Myometrial cell (primary cell): ENCODE data around the gene ANKDD1B. TPM values are rescaled to one million over a fixed set of nuclear protein-coding genes. Genes with fewer than 3 reads are reported as not detected.

Source experiments
- total RNA-seq: library from RNA; depleted of rRNA; stranded (reverse); fragments of >200 nt; gene quantifications from 2 replicates; pipeline ENCODE4 v1.2.3, GENCODE V29; 2015

Gene ANKDD1B
- total RNA-seq: 1.2 TPM in 1 of 2 replicates, not detected in the other

DNA sequence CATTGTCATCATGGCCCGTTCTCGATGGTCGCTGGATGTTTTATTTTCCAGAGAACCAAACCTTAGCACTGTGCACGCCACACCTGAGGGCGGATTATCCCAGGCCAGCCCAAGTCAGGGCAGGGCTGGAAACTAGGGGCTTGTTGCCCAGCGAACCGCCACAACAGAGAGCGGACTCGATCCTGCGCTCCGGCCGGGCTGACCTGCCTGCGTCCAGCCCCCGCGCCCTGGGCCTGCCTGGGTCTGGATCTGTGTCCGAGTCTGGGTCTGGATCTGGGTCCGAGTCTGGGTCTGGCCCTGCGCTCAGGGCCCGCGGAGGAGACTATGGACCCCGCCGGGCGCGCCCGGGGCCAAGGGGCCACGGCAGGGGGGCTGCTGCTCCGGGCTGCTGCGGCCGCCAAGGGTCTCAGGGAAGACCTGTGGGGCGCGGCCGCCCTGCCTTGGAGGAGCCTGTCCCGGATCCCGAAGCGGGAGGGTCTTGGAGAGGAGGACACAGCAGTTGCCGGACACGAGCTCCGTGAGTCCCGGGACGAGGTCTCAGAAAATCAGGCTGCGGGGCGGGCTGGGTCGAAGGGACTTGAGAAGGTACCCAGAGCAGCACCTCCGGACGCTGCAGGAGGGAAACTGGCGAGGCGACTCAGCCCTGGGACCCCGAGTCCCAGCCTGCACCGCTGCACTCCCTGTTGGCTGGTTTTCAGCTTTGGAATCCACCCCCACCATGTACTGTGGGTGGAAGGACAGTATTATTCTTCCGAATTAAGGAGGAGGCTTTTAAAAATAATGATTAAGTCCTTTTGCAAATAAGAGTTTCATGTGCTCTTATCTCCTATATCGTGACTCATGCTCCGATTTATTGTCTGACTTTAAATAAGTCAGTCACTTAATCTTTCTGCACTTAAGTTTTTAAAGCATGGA lies at the start of gene ANKDD1B:
ANKDD1B (plus strand) TSS at position 143 of the 915 bp plus-strand sequence; CDS start at position 325, 182 bp downstream.

DNA sequence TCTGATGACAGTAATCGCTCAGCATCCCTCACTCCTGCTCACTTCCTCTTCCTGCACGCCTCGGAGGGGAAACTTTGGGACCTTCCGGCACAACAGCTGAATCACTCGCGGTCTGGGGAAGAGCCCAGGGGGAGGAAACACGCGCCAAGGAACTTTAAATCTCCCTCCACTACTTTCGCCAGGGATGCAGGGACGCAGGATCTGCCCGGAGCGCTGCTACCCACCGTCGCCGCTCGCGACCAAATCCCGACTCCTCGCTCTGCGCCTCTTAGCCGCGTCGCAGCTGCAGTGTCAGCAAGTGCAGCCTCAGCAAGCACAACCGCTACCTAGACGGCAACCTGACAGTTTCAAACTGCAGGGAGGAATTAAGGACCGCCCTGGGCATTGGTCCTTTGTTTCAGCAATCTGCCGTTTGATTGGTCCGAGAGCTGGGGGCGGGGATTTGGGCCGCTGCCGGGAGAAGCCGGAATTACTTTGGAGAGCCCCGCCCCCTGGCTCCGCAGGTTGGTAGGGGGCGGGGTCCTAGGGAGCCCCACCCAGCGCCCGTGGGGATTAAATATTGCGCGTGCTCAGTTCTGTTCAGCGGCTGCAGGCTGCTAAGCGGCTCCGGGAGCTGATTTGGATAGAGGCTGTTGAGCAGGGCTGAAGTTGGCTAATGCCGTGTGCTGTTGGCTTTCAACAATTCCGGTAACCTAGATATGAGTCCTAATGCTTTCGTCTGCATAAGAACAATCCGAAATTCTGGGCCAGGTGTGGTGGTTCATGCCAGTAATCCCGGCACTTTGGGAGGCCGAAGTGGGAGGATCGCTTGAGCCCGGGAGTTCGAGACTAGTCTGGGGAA lies 106.0 kb downstream of the ANKDD1B start, which contains the start of gene POC5:
POC5 (minus strand) TSS at position 356 of the 841 bp plus-strand sequence. CDS start 4,500 bp downstream, outside the sequence.

Other genes starting within 250 kb of the ANKDD1B start
- gene CERT1, start 99.8 kb upstream of the ANKDD1B start, total RNA-seq: 7.5 and 11.0 TPM in 2 replicates
- 10.4 and 20.7 TPM in 2 replicates for gene POLK, start 99.6 kb upstream of the ANKDD1B start, total RNA-seq
- 7.8 and 10.6 TPM in 2 replicates for gene POC5, start 106.0 kb downstream of the ANKDD1B start, total RNA-seq